SK-N-SH (cell line): ENCODE results near the gene CDH13. TPM values are rescaled to one million over a fixed set of nuclear protein-coding genes. Genes with fewer than 3 reads are reported as not detected.

Experiments used
- CTCF ChIA-PET: fragments of 300-600, 350-600 bp; formaldehyde crosslinking; extraction: SDS; loops from one replicate; lab custom pipeline; 2021; lab: Yijun Ruan, JAX
- POLR2A ChIA-PET: fragments of 350-600 bp; sonication (Branson Sonifier 250); formaldehyde crosslinking; extraction: SDS; loops from one replicate; lab custom pipeline; 2020; ENCODE audit warnings: antibody characterized with exemption, inconsistent platforms; lab: Yijun Ruan, JAX
- DNase-seq: peaks from one replicate; pipeline ENCODE4 v3.0.0; 2012
- H2AFZ ChIP-seq: fragments of 200-600 bp; sonication (generic); 2 replicates; pipeline ENCODE4 v1.8.1; 2016; ENCODE audit warnings: antibody characterized with exemption, mild to moderate bottlenecking, low read depth
- H3F3A ChIP-seq: fragments of 200-600 bp; sonication (generic); replicated peaks from 2 replicates; pipeline ENCODE3; 2016; ENCODE audit warnings: antibody characterized with exemption, mild to moderate bottlenecking; ENCODE audit not compliant: insufficient read depth
- H3K27ac ChIP-seq, 2 experiments: fragments of 200-500 bp in 1 of 2; fragments of 200-600 bp in 1 of 2; sonication (Bioruptor generic) in 1 of 2; sonication (generic), shearing (Covaris generic) in 1 of 2; 2 replicates each; pipeline versions ENCODE4 v1.5.1 to v1.6.1; 2014 to 2016; ENCODE audit warnings: low read depth in 2 of 2, inconsistent platforms in 1 of 2, low read length in 1 of 2, mild to moderate bottlenecking in 1 of 2, mixed read lengths in 1 of 2
- H3K27me3 ChIP-seq: fragments of 200-600 bp; sonication (generic), shearing (Covaris generic); 2 replicates; pipeline ENCODE4 v1.6.1; 2016; ENCODE audit warnings: mixed run types; ENCODE audit not compliant: insufficient read depth
- H3K36me3 ChIP-seq, 2 experiments: fragments of 200-500 bp in 1 of 2; fragments of 200-600 bp in 1 of 2; sonication (Bioruptor generic) in 1 of 2; sonication (generic) in 1 of 2; replicated peaks in 1 of 2; 2 replicates each; pipeline versions ENCODE3 to v1.5.1; 2014 to 2016; ENCODE audit warnings: low read length in 1 of 2, mild to moderate bottlenecking in 1 of 2; ENCODE audit not compliant: insufficient read depth in 2 of 2, control insufficient read depth in 1 of 2
- H3K4me1 ChIP-seq, 2 experiments: fragments of 200-500 bp in 1 of 2; fragments of 200-600 bp in 1 of 2; sonication (Bioruptor generic) in 1 of 2; sonication (generic), shearing (Covaris generic) in 1 of 2; 2 replicates each; pipeline versions ENCODE4 v1.5.1 to v1.6.1; 2014 to 2016; ENCODE audit warnings: low read depth in 1 of 2, low read length in 1 of 2, mixed run types in 1 of 2; ENCODE audit not compliant: insufficient read depth in 2 of 2, control insufficient read depth in 1 of 2
- H3K4me2 ChIP-seq: fragments of 200-600 bp; sonication (generic), shearing (Covaris generic); 2 replicates; pipeline ENCODE4 v1.6.1; 2017; ENCODE audit warnings: mixed run types
- H3K4me3 ChIP-seq, 2 experiments: fragments of 200-500 bp in 1 of 2; fragments of 200-600 bp in 1 of 2; sonication (Bioruptor generic) in 1 of 2; sonication (generic), shearing (Covaris generic) in 1 of 2; 2 replicates each; pipeline versions ENCODE4 v1.5.1 to v1.8.1; 2014 to 2016; ENCODE audit warnings: low read depth in 2 of 2, inconsistent platforms in 1 of 2, low read length in 1 of 2, mild to moderate bottlenecking in 1 of 2, mixed read lengths in 1 of 2, moderate library complexity in 1 of 2
- H3K79me2 ChIP-seq: fragments of 200-600 bp; sonication (generic); 2 replicates; pipeline ENCODE4 v1.8.1; 2017; ENCODE audit warnings: mild to moderate bottlenecking; ENCODE audit not compliant: insufficient read depth
- H3K9ac ChIP-seq: fragments of 200-600 bp; sonication (generic); 2 replicates; pipeline ENCODE4 v1.6.1; 2017; ENCODE audit warnings: mixed run types
- H3K9me2 ChIP-seq: fragments of 200-600 bp; sonication (generic); 2 replicates; pipeline ENCODE4 v1.6.1; 2017; ENCODE audit warnings: mixed run types
- H3K9me3 ChIP-seq: fragments of 200-600 bp; sonication (generic); 2 replicates; pipeline ENCODE4 v1.6.1; 2017; ENCODE audit warnings: mixed run types, mild to moderate bottlenecking, moderate library complexity
- H4K20me1 ChIP-seq: fragments of 200-600 bp; sonication (generic); 2 replicates; pipeline ENCODE4 v1.6.1; 2017; ENCODE audit warnings: mild to moderate bottlenecking, mixed run types; ENCODE audit not compliant: insufficient read depth
- CHD2 ChIP-seq: fragments of 150-350 bp; IDR thresholded peaks from 2 replicates; pipeline ENCODE4 v1.6.1; 2018; ENCODE audit warnings: low read length; ENCODE audit not compliant: partially characterized antibody
- CTCF ChIP-seq: fragments of 200-600 bp; sonication (generic); IDR thresholded peaks from 2 replicates; pipeline ENCODE4 v1.6.1; 2017; ENCODE audit warnings: antibody characterized with exemption, mild to moderate bottlenecking, moderate library complexity
- EP300 ChIP-seq, 2 experiments: IDR thresholded peaks; 2 replicates each; pipeline versions ENCODE4 v1.4.0 to v1.6.1; 2012; ENCODE audit warnings: borderline replicate concordance in 1 of 2, low read depth in 1 of 2, low read length in 1 of 2
- EZH2phosphoT487 ChIP-seq: fragments of 200-600 bp; sonication (generic); IDR thresholded peaks from 2 replicates; pipeline ENCODE4 v1.6.1; 2017; ENCODE audit warnings: low read depth, mixed run types, mild to moderate bottlenecking, antibody characterized with exemption, moderate library complexity, borderline replicate concordance
- FOXJ3 ChIP-seq: sonication (generic); formaldehyde crosslinking; IDR thresholded peaks from 2 replicates; pipeline ENCODE4 v1.5.1; 2020; ENCODE audit warnings: mild to moderate bottlenecking, missing genetic modification reagents
- GATA2 ChIP-seq: sonication (generic); formaldehyde crosslinking; IDR thresholded peaks from 2 replicates; pipeline ENCODE4 v1.5.0; 2020; ENCODE audit warnings: mild to moderate bottlenecking, missing genetic modification reagents
- JUND ChIP-seq: IDR thresholded peaks from 2 replicates; pipeline ENCODE4 v1.4.0; 2012
- MEF2A ChIP-seq: IDR thresholded peaks from 2 replicates; pipeline ENCODE4 v1.4.0; 2012; ENCODE audit warnings: low read depth, borderline replicate concordance
- MXI1 ChIP-seq: IDR thresholded peaks from 2 replicates; pipeline ENCODE4 v1.6.1; 2012; ENCODE audit warnings: mild to moderate bottlenecking, low read depth, low read length, improper control_type of control experiment
- NFIC ChIP-seq: IDR thresholded peaks from 2 replicates; pipeline ENCODE4 v1.4.0; 2012; ENCODE audit warnings: borderline replicate concordance
- NRF1 ChIP-seq: IDR thresholded peaks from 2 replicates; pipeline ENCODE4 v1.6.1; 2012; ENCODE audit warnings: low read depth, mild to moderate bottlenecking, low read length
- PBX3 ChIP-seq: IDR thresholded peaks from 2 replicates; pipeline ENCODE4; 2012
- RFX5 ChIP-seq: IDR thresholded peaks from 2 replicates; pipeline ENCODE4 v1.6.1; 2012; ENCODE audit warnings: mild to moderate bottlenecking, improper control_type of control experiment, low read length
- USF2 ChIP-seq: fragments of 150-350 bp; IDR thresholded peaks from 2 replicates; pipeline ENCODE4 v1.6.1; 2017; ENCODE audit warnings: antibody characterized with exemption, low read length, low read depth, borderline replicate concordance
- ZBTB33 ChIP-seq: IDR thresholded peaks from 2 replicates; pipeline ENCODE4 v1.4.0; 2012; ENCODE audit warnings: low read depth, borderline replicate concordance
- WGBS: methylation state at CpG from one replicate; pipeline ENCODE4 v1.1.6; 2017; ENCODE audit warnings: low lambda C conversion rate; 5-methylcytosine and 5-hydroxymethylcytosine counted together
- polyA plus RNA-seq, 3 experiments: library from polyadenylated mRNA; depleted of rRNA; stranded (reverse); fragments of >200 nt; gene quantifications; 2 replicates each; pipeline ENCODE4 v1.2.3, GENCODE V29; 2012

Gene CDH13
- polyA plus RNA-seq, 1 of the 3 experiments (the other 2 are of a cell fraction), result 93.0 TPM

GRCh38 chr16:83328936-83329335 lies 702.2 kb downstream of the CDH13 start:
- Histone ChIP-seq H2AFZ (no peak overlapping the region), H3K79me2 (no peaks in the 10 kb centered on the region), H3K9me3 (no peaks in the 10 kb centered on the region), H4K20me1 (no peaks in the 10 kb centered on the region), H3K4me2 (no peak overlapping the region), H3K27ac (no peak overlapping the region), H3K36me3 (no peaks in the 10 kb centered on the region), H3K9ac (no peak overlapping the region), H3K4me3 (no peak overlapping the region), H3K9me2 (no peaks in the 10 kb centered on the region), H3K4me1 (no peaks in the 10 kb centered on the region), H3K27me3 (no peaks in the 10 kb centered on the region), H3F3A (no peaks in the 10 kb centered on the region)
- ChIA-PET POLR2A (no interaction called here), CTCF (interaction anchor here (1.0 kb wide), 2 partner anchors 21 to 28 kb away, joined by 3 read pairs; no protein-coding TSS in a partner anchor)
- no peak for DNase-seq
- no peak for TF ChIP-seq CHD2
- TF ChIP-seq CTCF, result no peak
- TF ChIP-seq MEF2A, result no peak
- no peak for TF ChIP-seq NFIC
- no peak for TF ChIP-seq FOXJ3 (CRISPR knock-in tag)
- TF ChIP-seq NRF1, result no peak
- TF ChIP-seq USF2, result no peak
- no peak for TF ChIP-seq EP300 (IDR thresholded peaks at IDR 0.05; ENCODE audit: borderline replicate concordance in 1 of 2, low read depth in 1 of 2, low read length in 1 of 2)
- TF ChIP-seq GATA2 (CRISPR knock-in tag), result no peak
- no peak for TF ChIP-seq EZH2phosphoT487
- TF ChIP-seq JUND, result no peak
- TF ChIP-seq ZBTB33, result no peak
- no peak for TF ChIP-seq PBX3
- no peak for TF ChIP-seq RFX5
- no peak for TF ChIP-seq MXI1
- WGBS, result 19% methylated on average over 3 of the region's 3 CpGs
